ENCODE data around the gene GALE.

DNA sequence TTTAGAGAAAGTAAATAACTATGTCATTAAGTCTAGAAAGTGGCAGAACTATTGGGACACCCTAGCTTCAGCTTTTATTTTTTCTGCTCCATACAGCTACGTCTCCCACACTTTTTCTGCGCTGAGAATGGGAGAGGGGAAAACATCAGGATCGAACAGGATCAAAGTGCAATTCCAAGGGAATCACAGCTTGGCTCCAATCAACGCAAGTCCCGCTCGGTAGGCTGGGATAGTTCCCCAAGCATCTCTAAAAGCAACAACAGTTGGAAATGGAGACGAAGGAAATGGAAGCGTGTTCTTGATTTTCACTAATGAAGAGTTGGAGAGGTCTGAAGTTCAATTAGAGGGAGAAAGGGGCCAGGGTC, 24.1 kb upstream of the GALE start:
- TF ChIP-seq, protein P1, sequence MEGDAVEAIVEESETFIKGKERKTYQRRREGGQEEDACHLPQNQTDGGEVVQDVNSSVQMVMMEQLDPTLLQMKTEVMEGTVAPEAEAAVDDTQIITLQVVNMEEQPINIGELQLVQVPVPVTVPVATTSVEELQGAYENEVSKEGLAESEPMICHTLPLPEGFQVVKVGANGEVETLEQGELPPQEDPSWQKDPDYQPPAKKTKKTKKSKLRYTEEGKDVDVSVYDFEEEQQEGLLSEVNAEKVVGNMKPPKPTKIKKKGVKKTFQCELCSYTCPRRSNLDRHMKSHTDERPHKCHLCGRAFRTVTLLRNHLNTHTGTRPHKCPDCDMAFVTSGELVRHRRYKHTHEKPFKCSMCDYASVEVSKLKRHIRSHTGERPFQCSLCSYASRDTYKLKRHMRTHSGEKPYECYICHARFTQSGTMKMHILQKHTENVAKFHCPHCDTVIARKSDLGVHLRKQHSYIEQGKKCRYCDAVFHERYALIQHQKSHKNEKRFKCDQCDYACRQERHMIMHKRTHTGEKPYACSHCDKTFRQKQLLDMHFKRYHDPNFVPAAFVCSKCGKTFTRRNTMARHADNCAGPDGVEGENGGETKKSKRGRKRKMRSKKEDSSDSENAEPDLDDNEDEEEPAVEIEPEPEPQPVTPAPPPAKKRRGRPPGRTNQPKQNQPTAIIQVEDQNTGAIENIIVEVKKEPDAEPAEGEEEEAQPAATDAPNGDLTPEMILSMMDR (IDR thresholded peaks at IDR 0.05) = no peak
- TF ChIP-seq POLR2A (IDR thresholded peaks at IDR 0.05) = no peak
